Stimulated activated CD4-positive, alpha-beta T cell treated with anti-CD3 and anti-CD28 coated beads, Interleukin-4, amount 100 ng/mL, for 1 hour (primary cell): Measurements from ENCODE around the gene SARS2.
"Not testable (repeated sequence)": the region's sequence is repeated elsewhere in the genome, so short reads cannot be mapped to it uniquely, and the experiment has no call there.

Experiments
- DNase-seq: peaks from one replicate; pipeline ENCODE4 v3.0.0-alpha.2; 2020

The SARS2 gene

GRCh38 chr19:38946229-38947010 lies 15.9 kb upstream of the SARS2 start:
- DNase-seq, result no peak

- no peak for DNase-seq
Measured at GRCh38 chr19:38945562-38946228, 15.1 kb upstream of the SARS2 start.

GRCh38 chr19:38944981-38945506 lies 14.5 kb upstream of the SARS2 start:
- no peak for DNase-seq

- no peak for DNase-seq
Measured at GRCh38 chr19:38942471-38943181, 12.1 kb upstream of the SARS2 start.

- DNase-seq, result no peak
Measured at GRCh38 chr19:38941979-38942378, 11.4 kb upstream of the SARS2 start.

GRCh38 chr19:38941466-38941865 lies 10.9 kb upstream of the SARS2 start:
- not testable (repeated sequence) for DNase-seq

- no peak for DNase-seq
Measured at GRCh38 chr19:38939957-38940356, 9.4 kb upstream of the SARS2 start.

- DNase-seq, result no peak
Measured at GRCh38 chr19:38933544-38933943, 3.0 kb upstream of the SARS2 start.

GRCh38 chr19:38932425-38933179 lies 2.0 kb upstream of the SARS2 start:
- peak; percentile 21 for DNase-seq

- no peak for DNase-seq
Measured at GRCh38 chr19:38931521-38931793, 894 bp upstream of the SARS2 start.

GRCh38 chr19:38930776-38931520 lies 385 bp upstream of the SARS2 start, which contains the start of gene MRPS12:
TSS of gene MRPS12 (plus strand) at chr19:38930944. CDS start at chr19:38931295, 351 bp downstream.
- DNase-seq, result peak; percentile 98

GRCh38 chr19:38928391-38929001 lies 2.1 kb downstream of the SARS2 start:
- DNase-seq, result no peak

- DNase-seq, result no peak
Measured at GRCh38 chr19:38924388-38924787, 6.2 kb downstream of the SARS2 start.

- DNase-seq, result no peak
Measured at GRCh38 chr19:38922482-38922881, 8.1 kb downstream of the SARS2 start.

GRCh38 chr19:38921420-38922274 lies 8.9 kb downstream of the SARS2 start:
- DNase-seq, result no peak

GRCh38 chr19:38920602-38921419 lies 9.8 kb downstream of the SARS2 start:
- no peak for DNase-seq

GRCh38 chr19:38919837-38920601 lies 10.5 kb downstream of the SARS2 start:
- DNase-seq, result no peak

GRCh38 chr19:38918526-38918925 lies 12.0 kb downstream of the SARS2 start:
- no peak for DNase-seq

GRCh38 chr19:38917921-38918491 lies 12.6 kb downstream of the SARS2 start:
- DNase-seq, result no peak
